HG02981 (cell line): ENCODE measurements around the gene ABTB2.
"Not testable (repeated sequence)": the region's sequence is repeated elsewhere in the genome, so short reads cannot be mapped to it uniquely, and the experiment has no call there.

Experiments used
- ATAC-seq: cut with Tn5 transposase; IDR thresholded peaks from one replicate; pipeline ENCODE4 v1.9.1; 2021; ENCODE audit warnings: mild to moderate bottlenecking, moderate library complexity; ENCODE audit not compliant: unreplicated experiment

Gene ABTB2

DNA sequence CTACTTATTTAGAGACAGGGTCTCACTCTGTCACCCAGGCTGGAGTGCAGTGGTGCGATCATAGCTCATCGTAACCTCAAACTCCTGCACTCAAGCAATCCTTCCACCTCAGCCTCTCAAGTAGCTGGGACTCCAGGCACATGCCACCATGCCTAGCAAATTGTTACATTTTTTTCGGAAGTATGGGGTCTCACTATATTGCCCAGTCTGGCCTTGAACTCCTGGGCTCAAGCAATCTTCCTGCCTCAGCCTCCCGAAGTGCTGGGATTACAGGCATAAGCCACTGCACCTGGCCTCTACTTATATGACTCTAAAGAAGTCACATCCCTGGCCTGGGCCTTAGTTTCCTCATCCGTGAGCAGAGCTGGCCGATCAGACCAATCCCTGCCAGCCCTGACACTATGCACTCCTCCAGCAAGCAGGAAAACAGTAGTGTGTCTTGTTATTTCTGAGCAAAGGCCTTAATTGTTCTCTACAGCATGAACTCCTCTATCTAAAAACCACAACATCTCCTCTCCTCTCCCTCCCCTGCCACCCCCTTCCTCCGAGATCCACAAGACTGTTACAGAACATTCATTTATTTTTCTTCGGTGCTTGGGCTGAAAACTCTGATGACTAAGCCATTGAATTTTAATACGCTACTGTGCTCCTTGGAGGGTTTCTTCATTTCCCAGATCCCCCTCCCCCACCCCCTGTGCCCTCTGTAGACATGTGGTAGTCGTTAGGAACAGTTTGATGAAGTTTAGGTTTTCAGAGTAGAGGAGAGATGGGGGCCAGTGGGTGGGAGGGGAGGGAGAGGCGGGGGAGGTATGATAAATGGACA is 91.5 kb downstream of the ABTB2 start:
- ATAC-seq = no peak

DNA sequence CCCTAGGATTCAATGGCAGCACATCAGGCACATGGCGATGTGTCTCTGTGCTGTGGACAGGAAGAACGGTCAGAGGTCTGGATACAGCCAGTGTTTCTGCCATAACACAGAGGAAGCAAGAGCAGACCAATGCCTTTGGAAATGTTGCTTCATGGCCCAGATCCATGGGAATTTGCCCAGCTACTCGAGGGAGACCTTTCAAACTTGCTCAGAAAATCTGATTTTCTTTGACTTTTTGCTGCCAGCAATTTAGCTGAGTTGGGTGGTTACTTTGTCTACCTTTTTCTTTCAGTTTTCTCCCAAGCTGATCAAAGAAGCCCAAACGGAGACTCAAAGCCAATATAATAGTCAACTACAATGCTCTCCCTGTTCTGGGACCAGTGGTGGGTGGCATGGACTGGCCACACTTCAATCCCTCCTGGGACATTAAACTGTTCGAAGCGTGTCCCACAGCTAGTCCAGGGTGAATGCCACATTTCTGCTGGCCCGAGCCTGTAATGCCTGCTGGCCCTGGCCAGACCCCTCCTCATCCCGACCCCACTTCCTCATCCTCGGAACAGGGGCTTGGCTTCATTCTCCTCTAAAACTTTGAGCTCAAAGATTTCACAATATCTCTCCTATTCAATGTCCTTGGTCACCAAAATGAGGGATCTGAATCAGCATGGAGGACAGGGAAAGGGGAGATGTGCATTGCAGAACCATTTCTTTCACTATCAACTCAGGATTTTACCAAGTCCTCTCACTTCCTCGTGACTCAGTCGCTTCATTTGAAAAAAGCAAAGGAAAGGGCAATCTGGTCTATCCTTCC is 93.3 kb downstream of the ABTB2 start:
- ATAC-seq = no peak

DNA sequence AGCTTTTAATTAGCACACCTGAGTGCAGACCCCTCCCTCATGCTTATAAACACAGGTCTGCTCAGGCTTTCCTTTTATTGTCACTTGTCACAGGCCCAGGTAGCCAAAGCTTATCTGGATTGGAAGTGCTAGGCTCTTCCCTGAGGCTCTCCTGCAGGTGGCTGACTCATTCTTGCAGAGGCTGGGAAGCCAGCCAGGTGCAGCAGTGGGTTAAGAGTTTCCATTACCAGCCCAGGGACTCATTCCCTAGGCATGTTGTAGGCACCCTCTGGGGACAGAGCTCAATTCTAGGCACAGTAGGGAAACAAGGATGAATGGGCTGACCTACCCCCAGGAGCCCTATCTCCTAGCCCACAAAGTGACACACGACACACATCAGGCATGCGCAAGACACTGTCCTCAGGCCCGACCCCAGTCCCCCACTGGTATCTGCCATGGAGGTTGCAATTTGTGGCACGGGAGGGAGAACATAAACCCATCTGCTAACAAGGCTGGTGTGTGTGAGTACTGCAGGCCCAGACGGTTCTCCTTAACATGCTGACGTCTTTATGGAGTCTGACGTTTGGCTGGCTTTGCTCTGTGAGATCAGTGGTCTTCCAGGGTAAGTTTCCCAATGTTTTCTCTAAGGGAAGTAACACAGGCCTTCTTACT is 94.2 kb downstream of the ABTB2 start:
- ATAC-seq = no peak

DNA sequence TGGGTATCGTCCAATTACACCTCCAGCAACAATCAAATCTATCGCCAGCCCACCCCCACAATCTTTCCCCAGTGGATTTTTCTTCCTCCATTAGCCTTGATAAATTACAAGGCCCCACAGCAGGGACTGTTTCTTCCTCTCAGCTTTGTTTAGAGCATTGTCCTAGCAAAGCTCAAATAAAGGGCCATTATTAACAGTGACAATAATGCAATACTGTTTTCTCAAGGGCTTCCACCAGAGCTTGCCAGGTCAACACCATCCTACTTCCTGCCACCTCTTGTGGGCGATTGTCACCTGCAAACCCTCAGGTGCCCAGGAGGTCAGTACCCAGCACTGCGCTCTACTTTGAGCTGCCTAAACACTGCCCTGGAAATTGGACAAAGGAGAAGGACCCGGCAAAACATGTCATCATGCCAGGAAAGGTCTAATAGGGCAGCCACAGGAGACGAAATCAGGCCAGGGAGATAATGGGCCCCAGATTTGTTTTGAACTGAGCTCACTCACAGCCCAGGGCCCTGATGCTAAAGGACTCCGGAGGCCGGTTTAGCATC is 95.2 kb downstream of the ABTB2 start:
- no peak for ATAC-seq

DNA sequence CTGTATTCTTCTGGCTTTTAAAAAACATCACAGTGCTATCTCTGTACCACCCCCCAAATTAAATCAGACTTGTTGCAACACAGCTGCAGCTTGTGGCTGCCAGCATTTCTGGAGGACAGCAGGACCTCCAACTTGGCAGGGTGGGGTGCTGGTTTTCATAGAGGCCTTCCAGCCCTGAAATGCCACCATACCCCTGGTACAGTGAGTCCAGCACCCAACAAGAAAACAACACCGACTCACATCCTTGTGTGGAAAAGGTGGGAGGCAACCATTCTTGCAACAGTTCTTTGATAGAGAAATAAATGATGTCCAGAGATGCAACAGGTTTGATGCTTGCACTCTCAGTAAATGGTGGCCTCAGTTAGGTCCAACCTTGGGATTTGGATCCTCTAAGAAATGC is 96.0 kb downstream of the ABTB2 start:
- ATAC-seq = no peak

DNA sequence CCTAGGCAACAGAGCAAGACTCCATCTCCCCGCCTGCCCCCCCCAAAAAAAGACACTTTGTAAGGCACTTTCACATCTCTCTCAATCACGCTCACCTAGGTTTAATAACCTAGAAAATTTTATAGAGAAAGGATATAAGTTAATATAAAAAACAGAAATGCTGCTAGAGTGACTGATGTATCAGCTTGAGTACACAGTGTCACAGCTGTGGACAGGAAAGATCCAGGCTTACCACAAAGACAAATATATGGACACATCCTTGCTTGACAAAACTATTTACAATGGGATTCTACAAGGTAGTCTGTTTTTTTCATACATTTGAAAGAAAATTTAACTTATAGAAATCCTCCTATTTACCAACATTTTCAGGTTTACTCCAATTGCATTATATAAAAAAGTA is 96.7 kb downstream of the ABTB2 start:
- ATAC-seq = no peak

DNA sequence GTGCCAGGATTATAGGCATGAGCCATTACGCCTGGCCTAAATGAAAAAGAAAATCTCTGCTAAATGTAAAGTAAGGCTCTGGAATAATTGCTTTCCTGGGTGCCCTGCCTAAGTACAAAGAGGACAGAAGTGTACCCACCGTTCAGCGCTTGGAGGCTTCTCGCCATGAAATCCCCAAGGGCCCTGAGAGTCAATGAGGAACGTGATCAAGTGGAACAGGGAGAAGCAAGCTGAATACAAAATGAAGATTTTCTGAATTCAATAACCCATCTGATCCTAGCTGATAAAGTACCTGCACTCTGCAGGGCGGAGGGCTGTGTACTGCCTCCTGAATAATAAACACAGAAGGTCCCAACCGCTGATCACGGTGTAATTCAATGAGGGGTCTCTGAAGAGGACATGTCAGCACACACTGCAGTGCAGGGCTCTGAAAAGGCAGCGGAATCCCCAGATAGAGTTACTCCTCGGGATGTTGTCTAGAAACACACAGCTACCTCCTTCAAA is 97.7 kb downstream of the ABTB2 start:
- ATAC-seq = no peak

DNA sequence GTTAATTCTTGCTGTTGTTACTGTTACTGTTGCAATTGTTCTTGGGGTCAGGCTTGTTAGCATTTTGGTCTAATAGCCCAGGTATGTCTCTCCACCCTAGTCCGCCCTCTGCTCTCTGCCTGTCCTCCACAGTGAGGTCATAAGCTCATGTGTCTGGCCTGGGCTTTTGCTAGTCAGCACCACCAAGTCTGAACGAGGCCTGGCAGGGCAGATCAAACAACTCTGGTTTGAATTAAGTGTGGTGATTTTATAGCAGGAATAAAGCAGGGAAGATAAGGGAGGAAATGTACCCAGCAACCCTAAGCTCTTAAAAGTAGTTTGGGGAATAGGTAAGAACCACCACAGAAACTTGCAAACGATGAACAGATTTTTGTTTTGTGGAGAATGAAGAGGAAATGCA is 98.7 kb downstream of the ABTB2 start:
- ATAC-seq = no peak

DNA sequence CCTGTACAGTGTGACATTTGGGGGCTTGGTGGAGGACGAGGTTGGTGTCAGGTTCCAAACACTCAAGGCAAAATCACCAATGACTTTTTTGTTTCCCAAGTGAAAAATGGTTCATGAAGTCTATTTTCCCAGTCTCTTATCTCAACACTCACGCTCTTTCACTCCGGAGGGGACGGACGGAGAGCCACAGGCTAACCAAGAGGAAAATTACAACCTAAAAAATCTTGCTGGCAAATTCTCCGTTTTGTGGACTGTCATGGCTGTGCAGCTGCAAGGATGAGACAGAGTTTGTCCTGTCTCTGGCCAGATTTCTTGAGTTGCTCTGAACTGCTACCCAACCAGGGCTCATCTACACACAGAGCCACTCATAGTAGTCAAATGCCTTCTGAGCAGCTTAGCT is 101.2 kb downstream of the ABTB2 start:
- ATAC-seq = no peak

DNA sequence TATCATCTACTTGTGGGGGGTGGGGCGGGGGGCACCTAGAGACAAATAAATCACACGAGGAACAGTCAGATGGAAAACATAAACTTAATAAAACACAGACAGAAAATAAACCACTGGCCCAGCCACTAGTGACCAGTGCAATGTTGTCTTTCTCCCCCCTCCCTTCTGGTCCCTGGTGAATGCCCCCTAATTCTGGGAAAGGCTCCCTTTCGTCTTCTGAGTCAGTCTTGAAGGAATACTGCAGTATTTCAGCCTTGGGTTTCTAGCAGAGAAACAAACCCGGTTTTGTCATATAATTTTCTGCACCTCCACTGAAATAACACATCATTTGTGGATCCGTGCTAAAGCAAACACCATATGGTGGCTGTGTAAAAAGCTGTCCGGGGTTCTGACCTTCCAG is 101.7 kb downstream of the ABTB2 start:
- no peak for ATAC-seq

DNA sequence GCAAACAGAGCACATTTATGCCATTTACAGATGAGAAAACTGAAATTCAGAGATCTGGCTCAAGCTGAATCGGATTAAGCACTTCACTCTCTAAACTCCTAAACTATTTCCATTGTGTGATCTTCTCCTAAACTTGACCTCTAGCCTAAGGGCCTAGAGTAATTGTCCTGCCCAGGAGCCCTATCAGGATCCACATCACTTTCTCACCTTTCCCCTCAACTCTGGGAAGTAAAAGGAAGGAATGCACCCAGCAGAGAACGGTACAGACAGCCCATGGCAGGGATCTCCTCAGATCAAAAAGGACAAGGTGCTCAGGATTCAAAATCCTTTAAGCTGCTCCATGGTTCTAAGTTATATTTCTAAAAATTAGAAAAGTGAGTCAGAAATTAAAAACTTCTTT is 102.7 kb downstream of the ABTB2 start:
- ATAC-seq = no peak

DNA sequence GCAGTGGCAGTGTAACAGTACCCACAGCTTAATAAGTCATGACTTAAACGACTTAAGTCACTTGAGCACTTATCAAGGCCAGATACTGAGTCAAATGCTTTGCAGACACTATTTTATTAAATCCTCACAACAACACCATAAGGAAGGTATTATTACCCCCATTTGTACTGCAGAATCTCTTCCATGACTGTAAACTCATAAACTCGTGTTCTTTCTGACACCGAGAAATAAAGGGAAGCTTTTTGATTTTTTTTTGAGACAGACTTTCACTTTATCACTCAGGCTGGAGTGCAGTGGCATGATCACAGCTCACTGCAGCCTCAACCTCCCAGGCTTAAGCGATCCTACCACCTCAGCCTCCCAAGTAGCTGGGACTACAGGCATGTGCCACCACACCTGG is 103.8 kb downstream of the ABTB2 start:
- no peak for ATAC-seq

DNA sequence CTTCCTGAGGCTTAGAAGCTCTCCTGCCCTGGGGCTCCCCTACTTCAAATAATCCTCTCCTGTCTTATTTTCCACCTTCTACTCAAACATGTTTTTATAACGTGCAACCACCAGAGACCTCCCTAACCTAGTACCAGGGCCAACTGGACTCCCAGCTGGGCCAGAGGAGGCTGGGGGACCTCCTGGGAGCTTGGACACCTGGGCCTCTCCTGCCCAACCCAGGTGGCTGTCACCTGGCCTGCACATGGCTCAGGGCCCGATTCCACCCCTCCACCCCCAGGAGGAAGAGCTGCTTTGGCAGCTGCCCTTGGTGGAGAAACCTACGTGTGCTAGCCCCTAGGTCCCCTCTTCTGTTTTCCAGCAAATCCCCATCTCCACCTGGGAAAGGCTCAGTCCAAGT is 105.2 kb downstream of the ABTB2 start:
- no peak for ATAC-seq

DNA sequence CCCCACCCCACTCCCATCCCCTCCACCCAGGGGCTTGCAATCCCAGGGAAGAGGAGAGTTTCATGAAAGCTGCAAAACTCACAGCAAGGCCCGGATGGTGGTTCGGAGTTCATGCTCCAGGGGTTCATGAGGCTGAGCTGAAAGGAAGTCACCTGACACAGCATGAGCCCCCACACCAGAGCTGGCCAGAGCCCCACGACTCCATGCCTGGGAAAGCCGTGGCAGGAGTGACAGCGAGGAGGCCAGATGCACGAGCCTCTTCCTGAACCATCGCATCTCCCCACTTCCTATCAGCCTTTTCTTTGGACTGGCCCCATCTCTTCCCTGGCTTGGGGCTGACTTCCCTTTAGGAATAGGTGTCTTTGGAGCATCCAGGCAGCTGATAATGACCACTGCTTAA is 105.8 kb downstream of the ABTB2 start:
- ATAC-seq = no peak

DNA sequence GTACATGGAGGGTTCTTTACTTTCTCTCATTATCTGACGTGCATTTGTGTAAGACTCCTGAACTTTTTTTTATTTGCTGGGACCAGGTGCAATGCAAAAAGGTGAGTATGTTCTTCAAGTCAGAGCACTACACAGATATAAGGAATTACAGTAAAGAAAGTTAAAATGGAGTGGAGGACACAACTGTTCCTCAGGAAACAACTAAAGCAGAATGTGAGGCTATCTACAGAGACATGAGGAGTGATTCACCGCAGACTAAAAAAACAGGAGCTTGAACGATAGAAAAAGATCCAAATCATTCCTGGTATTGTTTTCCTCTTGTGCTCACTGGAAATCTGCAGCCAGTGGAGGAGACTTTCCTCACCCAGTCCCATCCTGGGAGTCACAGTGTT is 106.2 kb downstream of the ABTB2 start:
- no peak for ATAC-seq

DNA sequence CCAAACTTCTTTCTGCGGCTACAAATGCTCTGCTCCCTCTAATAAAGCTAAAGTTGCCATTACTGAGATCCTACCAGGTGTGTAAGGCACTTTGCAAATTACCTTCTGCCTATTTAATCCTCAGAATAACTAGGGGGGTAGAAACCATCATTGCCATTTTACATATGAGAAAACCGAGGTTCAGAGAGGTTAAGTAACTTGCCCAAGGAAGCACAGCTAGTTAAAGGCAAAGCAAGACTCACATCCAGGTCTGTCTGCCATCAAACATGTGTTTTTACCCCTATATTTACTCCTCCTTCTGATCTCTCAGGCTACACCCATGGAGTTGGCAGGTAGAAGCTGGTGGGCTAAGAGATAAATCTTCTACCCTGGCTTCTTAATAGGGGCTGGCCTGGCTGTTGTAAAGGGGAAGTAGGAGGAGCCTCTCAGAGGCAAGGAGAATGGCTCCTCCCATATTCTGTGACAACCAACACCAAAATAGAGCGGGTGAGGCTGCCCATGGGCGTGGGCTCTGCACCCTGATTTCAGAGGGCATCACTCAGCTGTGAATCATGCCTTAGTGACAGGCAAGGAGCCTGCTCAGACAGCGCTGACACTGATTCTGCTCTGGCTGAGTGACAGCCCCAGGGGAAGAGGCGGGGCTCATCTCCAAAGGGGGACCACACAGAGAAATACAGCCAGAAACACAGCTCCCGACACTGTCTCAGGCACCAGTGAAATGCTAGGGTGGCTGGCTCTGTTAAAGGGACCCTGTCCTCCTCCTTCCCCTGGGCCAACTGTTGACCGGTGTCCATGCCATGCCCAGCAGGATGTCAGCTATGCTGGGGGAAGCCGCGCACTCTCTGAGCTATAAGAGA is 106.8 kb downstream of the ABTB2 start:
- ATAC-seq = peak; percentile 75

DNA sequence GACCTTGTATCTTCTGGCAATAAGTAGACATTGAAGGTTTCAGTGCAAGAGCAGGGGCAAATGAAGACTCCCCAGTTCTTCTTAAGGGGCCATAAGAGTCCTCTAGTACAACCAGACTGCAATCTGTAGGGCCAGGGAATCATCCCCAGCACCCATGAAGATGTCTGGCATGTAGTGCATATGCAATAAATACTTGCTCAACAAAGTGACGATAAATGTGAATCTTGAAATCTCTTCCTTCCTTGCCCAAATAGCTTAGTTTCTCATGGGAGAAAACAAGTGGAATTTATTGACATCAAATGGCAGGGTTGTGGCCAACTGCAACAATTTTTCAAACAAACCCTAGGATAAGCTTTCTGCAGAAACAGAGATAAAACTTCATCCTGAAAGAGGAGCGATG is 107.6 kb downstream of the ABTB2 start:
- ATAC-seq = no peak

DNA sequence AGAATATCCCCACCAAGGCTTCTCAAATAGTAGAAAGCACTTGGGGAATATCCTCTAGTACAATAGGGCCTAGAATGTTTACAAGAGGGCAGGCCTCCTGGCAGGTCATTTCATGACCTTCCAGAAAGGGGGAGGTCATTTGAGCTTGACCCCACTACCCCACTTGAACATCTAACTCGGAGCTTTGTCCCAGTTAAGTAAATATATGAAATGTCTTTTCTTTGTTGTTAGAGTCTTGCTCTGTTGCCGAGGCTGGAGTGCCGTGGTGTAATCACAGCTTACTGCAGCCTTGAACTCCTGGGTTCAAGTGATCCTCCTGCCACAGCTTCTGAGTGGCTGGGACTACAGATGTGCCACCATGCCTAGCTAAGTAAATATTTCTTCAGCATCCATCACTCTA is 108.4 kb downstream of the ABTB2 start:
- no peak for ATAC-seq

DNA sequence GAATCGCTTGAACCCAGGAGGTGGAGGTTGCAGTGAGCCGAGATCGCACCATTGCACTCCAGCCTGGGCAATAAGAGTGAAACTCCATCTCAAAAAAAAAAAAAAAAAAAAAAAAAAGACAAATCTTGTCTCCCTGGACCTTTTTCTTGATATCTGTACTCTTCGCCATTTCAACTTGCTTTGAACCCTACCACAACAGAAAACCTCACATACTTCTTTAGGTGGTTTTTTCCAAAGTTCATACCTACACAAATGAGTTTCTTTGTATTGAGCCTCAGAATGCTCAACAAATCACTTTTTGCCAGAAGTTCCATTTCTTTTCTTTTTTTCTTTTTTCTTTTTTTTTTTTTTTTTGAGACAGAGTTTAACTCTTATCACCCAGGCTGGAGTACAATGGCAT is 111.3 kb downstream of the ABTB2 start:
- not testable (repeated sequence) for ATAC-seq

DNA sequence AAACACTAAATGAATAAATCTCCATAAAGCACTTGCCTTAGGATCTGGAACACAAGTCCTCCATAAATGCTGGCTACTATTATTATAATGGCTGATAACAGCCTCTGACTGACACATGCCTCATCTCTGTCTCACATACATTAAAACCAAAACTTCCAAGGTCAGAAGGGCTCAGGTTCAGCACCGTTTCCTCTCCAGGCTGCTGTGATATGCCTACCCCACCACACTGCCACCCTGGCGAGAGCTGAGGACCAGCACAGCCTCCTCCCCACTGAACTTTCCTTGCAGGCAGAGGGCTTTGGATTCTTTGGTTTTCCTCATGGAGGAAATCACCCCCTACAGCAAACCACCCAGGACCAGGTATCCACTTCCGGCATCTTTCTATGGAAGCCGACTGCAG is 112.8 kb downstream of the ABTB2 start:
- ATAC-seq = no peak
